GM13976 (cell line): Measurements from ENCODE around the gene GID4.

Experiments
- DNase-seq: peaks from one replicate; pipeline ENCODE4 v3.0.0; 2012; ENCODE audit warnings: low spot score
- CTCF ChIP-seq: IDR thresholded peaks from 2 replicates; pipeline ENCODE4 v1.5.1; 2012; ENCODE audit warnings: borderline replicate concordance, mild to moderate bottlenecking; ENCODE audit not compliant: insufficient read depth; ENCODE audit errors: extremely low read depth, missing control alignments, control extremely low read depth
- in situ Hi-C: fragments of 300-500 bp; cut with MboI; formaldehyde crosslinking; loops from one replicate; pipeline ENCODE4 v1.12.0; 2022; ENCODE audit warnings: low sequenced_read_pairs, mixed read lengths, inconsistent platforms; ENCODE audit not compliant: unreplicated experiment

GID4 gene

DNA sequence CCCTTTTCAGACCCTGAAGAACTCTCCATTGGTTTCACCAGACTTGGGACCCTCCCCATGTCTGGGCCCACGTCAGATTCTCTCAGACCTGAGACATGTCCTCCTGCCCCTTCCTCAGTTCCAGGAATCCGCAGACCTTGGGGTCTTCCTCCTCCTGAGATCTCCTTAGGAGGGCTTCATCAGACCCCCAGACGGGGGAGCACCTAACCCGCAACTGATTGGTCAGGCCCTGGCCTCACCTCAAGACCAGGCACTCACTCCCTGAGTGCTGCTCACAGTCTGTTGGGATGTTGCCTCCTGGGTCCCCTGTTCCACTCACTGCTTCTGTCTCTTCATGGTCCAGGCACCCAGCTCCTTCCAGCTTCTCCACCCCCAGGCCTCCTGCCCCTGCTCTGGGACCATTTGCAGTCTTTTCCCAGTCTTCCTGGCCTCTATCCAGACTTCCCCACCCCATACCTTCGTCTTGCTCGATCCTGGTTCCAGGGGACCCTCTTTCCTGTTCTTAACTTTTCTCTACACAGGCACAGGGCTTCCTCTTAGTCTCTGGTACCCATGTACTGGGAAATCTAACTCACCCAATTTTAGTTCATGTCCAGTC, 1.2 kb downstream of the GID4 start:
- in situ Hi-C loops: no loop called here
- no peak for DNase-seq

DNA sequence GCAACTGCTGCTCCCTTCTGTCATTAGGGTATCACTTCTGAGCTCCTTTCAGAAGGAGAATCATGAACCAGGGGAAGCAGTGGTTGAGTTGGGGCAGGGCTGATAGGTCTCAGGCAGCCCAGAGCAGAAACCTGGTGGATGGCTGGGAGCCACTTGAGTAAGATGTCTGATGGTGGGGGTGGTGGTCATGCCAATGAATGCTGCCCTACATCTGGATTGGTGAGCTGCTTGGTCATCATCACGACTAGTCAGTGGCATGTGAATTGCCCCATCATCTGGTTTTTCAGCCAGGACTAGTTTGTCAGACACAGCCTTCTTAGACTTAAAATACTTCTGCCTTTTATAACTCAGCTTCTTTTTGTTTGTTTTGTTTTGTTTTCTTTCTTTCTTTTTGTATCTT, 2.6 kb downstream of the GID4 start:
- no peak for DNase-seq
- in situ Hi-C loops: no loop called here
- TF ChIP-seq CTCF: no peak

More for the DNA sequence above, 1.2 kb downstream of the GID4 start:
- no peak for TF ChIP-seq CTCF

GRCh38 chr17:18042983-18043382, 3.8 kb downstream of the GID4 start:
- in situ Hi-C loops: no loop called here
- DNase-seq: no peak
- no peak for TF ChIP-seq CTCF

DNA sequence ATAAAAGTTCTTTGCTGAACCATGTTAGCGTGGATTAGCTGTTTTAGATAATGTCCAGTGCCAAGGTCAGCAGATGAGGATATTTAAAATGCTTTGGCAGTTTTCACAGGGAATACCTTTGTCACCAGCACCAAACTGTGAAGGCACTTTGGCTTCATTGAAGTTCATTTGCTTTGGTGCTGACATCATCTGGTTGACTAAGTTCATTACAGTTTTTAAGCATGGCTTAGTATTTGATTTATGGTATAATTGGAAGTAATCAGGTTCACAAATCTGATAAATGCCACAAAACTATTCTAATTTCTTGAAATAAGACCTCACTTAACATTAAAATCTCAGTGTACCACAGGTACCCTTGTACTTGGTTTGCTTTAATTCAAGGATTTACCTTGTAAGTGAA, 4.3 kb downstream of the GID4 start:
- TF ChIP-seq CTCF: no peak
- in situ Hi-C loops: no loop called here
- DNase-seq: no peak

- no peak for DNase-seq
- in situ Hi-C loops: no loop called here
- TF ChIP-seq CTCF: no peak
These were observed 5.4 kb downstream of the GID4 start for GRCh38 chr17:18044609-18045008.

GRCh38 chr17:18045691-18046350, 6.6 kb downstream of the GID4 start:
- in situ Hi-C loops: no loop called here
- no peak for TF ChIP-seq CTCF
- DNase-seq: no peak
